OCI-LY3 (cell line): Measurements from ENCODE around the gene GAS2L1.

Experiments used
- CTCF ChIP-seq: fragments of 200-600, 300-600 bp; sonication (generic); IDR thresholded peaks from 2 replicates; pipeline ENCODE4 v1.5.1; 2014; ENCODE audit warnings: antibody characterized with exemption, low read length, low read depth
- EZH2phosphoT487 ChIP-seq: fragments of 200-600 bp; shearing (Covaris generic); IDR thresholded peaks from 2 replicates; pipeline ENCODE4 v1.6.1; 2018; ENCODE audit warnings: antibody characterized with exemption, mixed run types, low read depth

- TF ChIP-seq CTCF (no peak), EZH2phosphoT487 (no peak)
Measured at GRCh38 chr22:29275819-29276565, 30.5 kb upstream of the GAS2L1 start.
